ENCODE data around the gene DHRS9.

Gene DHRS9

GRCh38 chr2:169065422-169065821 is 3.9 kb upstream of the DHRS9 start:
- H3K9me3 ChIP-seq (ENCODE audit: severe bottlenecking): no peaks in the 10 kb centered on the region
- no peak for DNase-seq (ENCODE audit: low spot score)
- ATAC-seq (ENCODE audit: low read depth): no peak
- no peak for TF ChIP-seq CTCF (IDR thresholded peaks at IDR 0.05; ENCODE audit: poor library complexity, severe bottlenecking)
- H3K4me1 ChIP-seq (ENCODE audit: insufficient read depth, poor library complexity, severe bottlenecking): peaks cover 12% of the 10 kb centered on the region
- H3K36me3 ChIP-seq (ENCODE audit: low read depth): no peaks in the 10 kb centered on the region
- no peaks in the 10 kb centered on the region for H3K27me3 ChIP-seq (ENCODE audit: insufficient read depth, poor library complexity, severe bottlenecking)
- H3K27ac ChIP-seq (ENCODE audit: poor library complexity, severe bottlenecking): no peak overlapping the region
- H3K4me3 ChIP-seq (ENCODE audit: severe bottlenecking): no peak overlapping the region

- no peak for DNase-seq (ENCODE audit: low spot score)
- Histone ChIP-seq H3K4me3 (ENCODE audit: severe bottlenecking) (no peak overlapping the region), H3K4me1 (ENCODE audit: insufficient read depth, poor library complexity, severe bottlenecking) (peaks cover 12% of the 10 kb centered on the region), H3K9me3 (ENCODE audit: severe bottlenecking) (no peaks in the 10 kb centered on the region), H3K27me3 (ENCODE audit: insufficient read depth, poor library complexity, severe bottlenecking) (no peaks in the 10 kb centered on the region), H3K36me3 (ENCODE audit: low read depth) (no peaks in the 10 kb centered on the region), H3K27ac (ENCODE audit: poor library complexity, severe bottlenecking) (no peak overlapping the region)
- ATAC-seq (ENCODE audit: low read depth): no peak
- no peak for TF ChIP-seq CTCF (IDR thresholded peaks at IDR 0.05; ENCODE audit: poor library complexity, severe bottlenecking)
Observed at GRCh38 chr2:169065864-169066517, 3.4 kb upstream of the DHRS9 start.

- Histone ChIP-seq H3K4me1 (ENCODE audit: insufficient read depth, poor library complexity, severe bottlenecking) (peaks cover 20% of the 10 kb centered on the region), H3K4me3 (ENCODE audit: severe bottlenecking) (no peak overlapping the region), H3K27ac (ENCODE audit: poor library complexity, severe bottlenecking) (no peak overlapping the region), H3K9me3 (ENCODE audit: severe bottlenecking) (no peaks in the 10 kb centered on the region), H3K27me3 (ENCODE audit: insufficient read depth, poor library complexity, severe bottlenecking) (no peaks in the 10 kb centered on the region), H3K36me3 (ENCODE audit: low read depth) (no peaks in the 10 kb centered on the region)
- no peak for DNase-seq (ENCODE audit: low spot score)
- ATAC-seq (ENCODE audit: low read depth): no peak
- TF ChIP-seq CTCF (IDR thresholded peaks at IDR 0.05; ENCODE audit: poor library complexity, severe bottlenecking): no peak
Observed at GRCh38 chr2:169066897-169067296, 2.5 kb upstream of the DHRS9 start.

- peaks cover 33% of the 10 kb centered on the region for H3K4me1 ChIP-seq (ENCODE audit: insufficient read depth, poor library complexity, severe bottlenecking)
- no peak overlapping the region for H3K27ac ChIP-seq (ENCODE audit: poor library complexity, severe bottlenecking)
- no peaks in the 10 kb centered on the region for H3K36me3 ChIP-seq (ENCODE audit: low read depth)
- DNase-seq (ENCODE audit: low spot score): no peak
- no peaks in the 10 kb centered on the region for H3K27me3 ChIP-seq (ENCODE audit: insufficient read depth, poor library complexity, severe bottlenecking)
- H3K4me3 ChIP-seq (ENCODE audit: severe bottlenecking): no peak overlapping the region
- no peak for TF ChIP-seq CTCF (IDR thresholded peaks at IDR 0.05; ENCODE audit: poor library complexity, severe bottlenecking)
- no peaks in the 10 kb centered on the region for H3K9me3 ChIP-seq (ENCODE audit: severe bottlenecking)
- no peak for ATAC-seq (ENCODE audit: low read depth)
Observed at GRCh38 chr2:169069833-169070232, 470 bp downstream of the DHRS9 start.

- H3K4me1 ChIP-seq (ENCODE audit: insufficient read depth, poor library complexity, severe bottlenecking): peaks cover 33% of the 10 kb centered on the region
- no peak for DNase-seq (ENCODE audit: low spot score)
- no peaks in the 10 kb centered on the region for H3K9me3 ChIP-seq (ENCODE audit: severe bottlenecking)
- H3K27ac ChIP-seq (ENCODE audit: poor library complexity, severe bottlenecking): no peak overlapping the region
- H3K4me3 ChIP-seq (ENCODE audit: severe bottlenecking): no peak overlapping the region
- H3K36me3 ChIP-seq (ENCODE audit: low read depth): no peaks in the 10 kb centered on the region
- no peaks in the 10 kb centered on the region for H3K27me3 ChIP-seq (ENCODE audit: insufficient read depth, poor library complexity, severe bottlenecking)
- no peak for TF ChIP-seq CTCF (IDR thresholded peaks at IDR 0.05; ENCODE audit: poor library complexity, severe bottlenecking)
- peak; percentile 59 for ATAC-seq (ENCODE audit: low read depth)
Observed at GRCh38 chr2:169071455-169071854, 2.1 kb downstream of the DHRS9 start.
